Measurements from ENCODE around the gene USP48.
"Not testable (repeated sequence)": the region's sequence is repeated elsewhere in the genome, so short reads cannot be mapped to it uniquely, and the experiment has no call there.

Gene USP48

DNA sequence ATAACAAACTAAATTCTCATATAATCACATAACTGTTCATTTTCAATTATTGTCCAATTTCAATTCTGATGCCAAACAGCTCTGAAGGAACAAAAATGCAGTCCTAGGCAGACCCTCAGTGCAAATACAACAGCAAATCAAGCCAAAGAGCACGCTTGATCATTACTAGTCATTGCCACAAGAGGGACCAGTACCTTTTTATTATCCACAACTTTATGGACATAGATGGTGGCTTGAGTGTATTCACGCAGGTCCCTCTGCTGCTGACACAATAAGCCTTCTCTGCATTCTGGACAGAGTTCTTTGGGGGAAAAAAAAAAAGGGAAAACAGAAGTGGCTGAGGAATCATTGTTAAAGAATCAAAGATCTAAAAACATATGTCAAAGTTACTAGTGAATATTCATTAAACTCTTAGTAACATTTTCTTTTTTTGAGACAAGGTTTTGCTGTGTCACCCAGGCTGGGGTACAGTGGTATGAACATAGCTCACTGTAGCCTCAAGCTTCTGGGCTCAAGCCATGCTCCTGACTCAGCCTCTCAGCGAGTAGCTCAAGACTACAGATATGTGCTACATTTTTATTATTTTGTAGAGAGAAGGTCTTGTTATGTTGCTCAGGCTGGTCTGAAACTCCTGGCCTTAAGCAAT, 79.5 kb downstream of the USP48 start:
- no peak for DNase-seq (ENCODE audit: low read depth in 2 of 3, low spot score in 2 of 3)

DNA sequence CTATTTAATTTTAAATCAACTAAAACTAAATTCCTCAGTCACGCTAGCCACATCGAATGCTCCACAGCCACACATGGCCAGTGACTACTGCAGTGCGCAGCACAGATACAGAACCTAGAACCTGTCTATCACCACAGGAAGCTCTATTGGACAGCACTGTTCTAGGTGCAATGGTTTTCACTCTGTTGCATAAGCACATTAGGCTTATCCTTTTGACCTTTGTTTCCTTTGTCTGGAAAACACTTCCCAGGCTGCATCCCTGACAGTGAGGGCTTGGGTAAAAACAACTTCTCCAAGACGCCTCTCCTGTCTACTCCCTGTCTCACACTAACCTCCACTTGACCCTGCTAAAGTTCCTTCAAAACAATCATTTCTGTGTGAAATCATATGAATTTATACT, 80.2 kb downstream of the USP48 start:
- DNase-seq (ENCODE audit: low read depth in 2 of 3, low spot score in 2 of 3), result no peak

DNA sequence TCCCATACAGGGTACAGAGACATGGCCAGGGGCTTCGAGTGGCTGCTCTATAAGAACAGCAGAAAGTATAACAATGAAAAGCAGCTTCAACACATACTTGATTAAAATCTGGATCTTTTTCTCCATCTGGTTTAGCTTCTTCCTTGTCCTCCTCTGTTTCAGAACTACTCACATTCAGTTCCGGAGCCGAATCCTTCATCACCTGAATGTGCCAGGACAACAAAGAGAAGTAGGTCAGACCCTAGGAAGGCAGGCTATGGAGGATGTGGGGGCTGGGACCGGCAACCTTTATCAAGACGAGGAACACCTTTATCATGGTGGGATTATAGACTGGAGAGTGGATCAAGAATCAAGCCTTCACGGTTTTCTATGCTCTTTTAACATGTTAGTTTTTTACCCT, 81.5 kb downstream of the USP48 start:
- DNase-seq (ENCODE audit: low read depth in 2 of 3, low spot score in 2 of 3), result no peak

DNA sequence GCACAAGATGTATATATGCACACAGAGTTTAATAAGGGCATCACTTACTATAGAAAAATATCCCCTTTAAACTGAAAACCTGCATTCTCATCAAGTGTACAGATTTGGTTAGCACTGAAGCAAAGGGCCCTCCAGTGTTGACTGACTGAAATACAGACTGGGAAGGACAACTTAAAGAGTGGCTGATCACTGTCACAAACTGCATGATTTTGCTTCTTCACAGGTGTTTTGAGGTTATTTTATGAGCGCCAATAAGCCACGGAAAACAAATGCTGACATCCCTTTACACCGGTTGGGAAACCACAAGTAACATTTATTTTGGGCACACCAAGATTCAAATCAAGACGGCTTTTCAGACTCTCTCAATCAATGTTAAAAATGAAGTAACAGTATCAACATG, 82.9 kb downstream of the USP48 start:
- DNase-seq (ENCODE audit: low read depth in 2 of 3, low spot score in 2 of 3), result no peak

DNA sequence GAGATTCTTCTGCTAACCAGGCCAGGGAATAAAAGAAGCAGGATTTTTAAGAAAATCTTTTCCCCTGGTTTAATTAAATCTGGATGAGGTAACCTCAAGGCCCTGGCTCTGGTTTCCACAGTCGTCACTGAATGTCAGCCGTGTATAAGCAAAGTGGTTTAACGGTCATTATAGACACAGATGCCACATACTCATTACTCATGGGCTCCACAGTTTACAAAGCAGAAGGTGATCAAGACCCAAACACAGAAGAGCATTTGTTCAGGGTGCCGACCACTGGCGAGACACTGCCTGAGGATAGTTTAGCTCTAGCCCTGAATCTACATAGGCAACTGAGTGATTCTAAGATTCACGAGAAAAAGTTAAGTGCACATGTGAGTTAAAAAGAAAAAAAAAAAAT, 86.0 kb downstream of the USP48 start:
- DNase-seq (ENCODE audit: low read depth in 2 of 3, low spot score in 2 of 3), result no peak

DNA sequence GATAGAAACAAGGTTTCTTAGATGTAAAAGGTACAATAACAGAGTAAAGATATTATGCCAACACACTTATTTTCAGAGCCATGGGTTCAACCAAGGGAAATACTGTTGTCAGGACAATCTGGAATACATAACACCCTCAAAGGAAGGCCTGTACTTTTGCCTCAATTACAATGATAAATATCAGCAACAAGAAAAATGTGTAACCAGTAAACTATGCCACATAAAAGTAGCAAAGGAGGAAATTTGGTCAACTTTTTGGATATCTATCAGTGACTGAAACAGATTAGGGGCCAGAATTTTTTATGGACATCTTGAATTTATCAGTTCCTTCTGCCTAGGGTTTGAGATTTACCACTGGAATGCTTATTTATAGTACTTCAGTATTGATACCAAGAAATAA, 89.2 kb downstream of the USP48 start:
- DNase-seq (ENCODE audit: low read depth in 2 of 3, low spot score in 2 of 3), result no peak

DNA sequence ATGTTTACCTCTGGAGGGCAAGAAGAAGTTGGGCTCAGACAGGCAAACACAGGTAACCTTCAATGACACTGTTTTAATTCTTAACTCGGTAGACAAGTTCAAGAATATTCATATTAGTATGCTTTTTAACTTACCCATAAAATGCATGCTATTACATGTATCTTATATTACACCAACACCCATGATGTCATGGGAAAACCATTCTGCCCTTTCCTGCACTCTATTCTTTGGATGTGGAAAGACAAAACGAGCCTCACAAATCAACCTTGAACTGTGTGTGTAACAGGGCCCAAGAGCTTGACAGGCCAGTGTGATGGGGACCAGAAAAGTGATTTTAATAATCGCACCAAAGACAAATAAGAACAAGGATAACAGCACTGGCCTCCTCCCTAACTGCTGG, 91.2 kb downstream of the USP48 start:
- no peak for DNase-seq (ENCODE audit: low read depth in 2 of 3, low spot score in 2 of 3)

DNA sequence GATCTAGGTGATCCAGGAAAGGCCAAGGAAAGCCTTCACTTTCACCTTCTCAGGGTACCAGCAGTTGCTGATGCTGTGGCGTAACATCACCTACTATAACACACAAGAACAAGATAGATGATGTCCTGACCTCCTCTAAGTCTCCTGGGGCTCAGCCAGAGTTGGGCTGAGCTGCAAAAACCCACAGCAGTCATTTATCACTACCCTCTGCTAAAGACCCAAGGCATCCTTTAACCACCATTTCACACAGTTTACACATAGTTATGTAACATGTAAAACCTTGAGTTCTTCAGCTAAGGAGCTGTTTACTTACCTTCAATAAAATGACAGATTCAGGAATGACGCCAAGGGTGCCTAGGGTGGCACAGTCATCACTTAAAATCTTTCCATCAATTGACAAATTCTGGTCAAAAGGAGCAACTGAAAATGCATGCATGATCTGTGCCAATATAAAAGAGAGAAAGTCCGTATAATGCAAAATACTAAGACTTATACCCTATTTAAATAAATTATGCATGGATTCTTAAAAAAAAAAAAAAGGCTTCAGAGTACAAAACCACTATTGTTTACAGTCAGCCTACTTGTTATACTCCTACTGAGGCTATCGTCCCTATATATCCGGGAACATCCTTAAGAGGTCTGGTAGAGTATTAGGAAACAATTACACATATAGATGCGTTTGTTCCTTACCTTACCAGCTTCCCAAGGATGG, 93.1 kb downstream of the USP48 start:
- DNase-seq (ENCODE audit: low read depth in 2 of 3, low spot score in 2 of 3), result no peak

DNA sequence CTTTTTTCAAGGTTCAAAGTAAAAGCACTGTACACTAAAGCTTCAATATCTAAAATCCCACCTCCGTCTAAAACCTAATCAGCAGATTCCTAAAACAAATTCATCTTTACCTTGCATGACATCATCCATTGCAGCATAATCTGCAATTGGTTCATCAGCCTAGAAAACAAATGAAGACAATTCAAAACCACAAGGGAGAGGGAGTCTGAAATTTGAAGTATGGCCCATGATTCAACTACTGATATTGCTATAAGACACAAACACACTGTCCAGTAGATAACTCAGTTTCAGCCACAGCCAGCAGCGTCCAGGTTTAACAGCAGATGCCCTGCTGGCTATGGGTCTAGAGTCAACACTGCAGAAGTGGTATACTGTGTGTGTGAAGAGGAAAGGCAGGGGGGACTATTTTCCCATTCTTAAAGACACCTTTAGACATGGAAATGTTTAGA, 95.8 kb downstream of the USP48 start:
- no peak for DNase-seq (ENCODE audit: low read depth in 2 of 3, low spot score in 2 of 3)

DNA sequence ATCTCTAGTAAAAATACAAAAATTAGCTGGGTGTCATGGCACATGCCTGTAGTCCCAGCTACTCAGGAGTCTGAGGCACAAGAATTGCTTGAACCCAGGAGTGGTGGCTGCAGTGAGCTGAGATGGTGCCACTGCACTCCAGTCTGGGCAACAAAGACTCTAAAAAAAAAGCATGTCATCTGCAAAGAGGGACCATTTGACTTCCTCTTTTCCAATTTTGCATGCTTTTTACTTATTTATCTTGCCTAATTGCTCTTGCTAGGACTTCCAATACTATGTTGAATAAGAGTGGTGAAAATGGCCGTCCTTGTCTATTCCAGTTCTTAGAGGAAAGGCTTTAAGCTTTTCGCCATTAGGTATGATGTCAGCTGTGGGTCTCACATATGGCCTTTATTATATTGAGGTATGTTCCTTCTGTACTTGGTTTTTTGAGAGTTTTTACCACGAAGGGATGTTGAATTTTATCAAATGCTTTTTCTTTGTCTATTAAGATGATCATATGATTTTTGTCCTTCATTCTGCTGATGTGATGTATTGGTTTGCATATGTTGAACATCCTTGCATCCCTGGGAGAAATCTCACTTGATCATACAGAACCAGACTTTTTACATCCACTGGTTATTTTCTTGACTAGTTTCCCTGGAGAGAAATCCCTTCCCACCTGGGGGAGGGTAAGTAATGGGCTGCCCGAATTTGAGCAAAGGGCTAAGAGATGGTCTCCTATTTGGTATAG, 96.8 kb downstream of the USP48 start:
- no peak for DNase-seq (ENCODE audit: low read depth in 2 of 3, low spot score in 2 of 3)

DNA sequence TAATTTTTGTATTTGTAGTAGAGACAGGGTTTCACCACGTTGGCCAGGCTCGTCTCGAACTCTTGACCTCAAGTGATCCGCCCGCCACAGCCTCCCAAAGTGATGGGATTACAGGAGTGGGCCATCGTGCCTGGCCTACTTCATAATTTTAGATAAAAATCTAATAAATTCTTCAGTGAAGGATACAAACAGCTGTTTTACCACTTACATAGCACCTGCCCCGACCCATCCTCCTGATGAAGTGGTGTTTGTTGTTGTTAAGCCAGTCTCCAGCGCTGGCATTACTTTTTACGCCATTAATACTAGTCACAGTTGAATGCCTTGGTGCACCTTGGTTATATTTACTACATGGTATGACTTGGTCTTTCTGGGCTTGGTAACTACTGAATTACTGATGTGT, 101.5 kb downstream of the USP48 start:
- DNase-seq (ENCODE audit: low read depth in 2 of 3, low spot score in 2 of 3), result no peak

DNA sequence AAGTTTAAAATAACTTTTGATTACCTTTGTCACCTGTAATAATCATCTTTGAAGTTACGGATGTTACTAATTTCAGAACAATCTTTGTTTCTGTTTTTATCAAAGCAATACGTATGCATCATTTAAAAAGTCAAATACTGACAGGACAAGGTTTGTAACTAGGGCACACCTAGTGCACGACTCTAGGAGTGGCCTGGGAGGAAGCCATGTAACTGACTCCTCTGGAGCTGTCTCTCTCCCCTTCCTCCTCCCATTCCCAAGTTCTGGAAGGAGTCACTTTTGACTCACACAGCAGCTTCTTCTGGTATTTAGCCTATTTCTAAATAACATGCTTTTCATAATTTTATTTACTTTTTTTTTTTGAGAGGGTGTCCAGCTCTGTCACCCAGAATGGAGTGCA, 102.0 kb downstream of the USP48 start:
- DNase-seq (ENCODE audit: low read depth in 2 of 3, low spot score in 2 of 3), result no peak

DNA sequence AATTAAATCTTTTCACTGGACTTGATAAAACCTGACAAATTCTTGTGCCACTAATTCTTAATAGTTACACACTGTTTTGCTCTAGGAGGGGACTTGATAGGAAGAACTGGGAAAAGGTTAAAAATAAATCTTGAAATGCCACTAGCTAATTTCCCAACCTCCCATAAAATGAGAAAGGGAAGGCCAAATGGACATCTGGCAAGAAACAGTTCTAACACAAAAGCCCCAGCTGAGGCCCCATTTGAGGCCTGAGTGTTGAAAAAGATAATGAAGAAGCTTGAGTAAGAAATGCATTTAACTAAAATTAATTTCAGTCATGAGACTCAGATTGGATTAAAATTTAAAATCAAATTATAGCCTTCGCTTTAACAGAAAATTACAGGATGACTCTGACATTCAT, 102.6 kb downstream of the USP48 start:
- DNase-seq (ENCODE audit: low read depth in 2 of 3, low spot score in 2 of 3), result no peak

DNA sequence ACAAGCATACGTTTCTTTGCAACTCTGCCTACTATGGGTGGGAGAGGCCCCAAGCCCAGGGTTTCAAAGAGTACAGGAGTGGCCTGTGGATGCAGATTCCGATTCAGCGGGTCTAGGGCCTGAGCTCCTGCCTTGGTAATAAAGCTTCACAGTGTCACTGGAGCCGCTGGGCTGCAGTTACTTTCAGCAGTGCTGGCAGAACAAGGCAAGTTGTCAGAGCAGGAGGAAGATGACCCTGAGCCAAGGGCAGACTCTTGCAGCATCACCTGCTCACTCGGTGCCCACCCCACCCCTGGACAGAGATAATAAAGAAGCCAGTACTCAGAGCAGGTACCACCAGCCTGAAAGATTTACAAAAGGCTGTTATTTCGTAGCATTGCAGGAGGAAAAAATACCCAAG, 105.8 kb downstream of the USP48 start:
- DNase-seq (ENCODE audit: low read depth in 2 of 3, low spot score in 2 of 3), result no peak

DNA sequence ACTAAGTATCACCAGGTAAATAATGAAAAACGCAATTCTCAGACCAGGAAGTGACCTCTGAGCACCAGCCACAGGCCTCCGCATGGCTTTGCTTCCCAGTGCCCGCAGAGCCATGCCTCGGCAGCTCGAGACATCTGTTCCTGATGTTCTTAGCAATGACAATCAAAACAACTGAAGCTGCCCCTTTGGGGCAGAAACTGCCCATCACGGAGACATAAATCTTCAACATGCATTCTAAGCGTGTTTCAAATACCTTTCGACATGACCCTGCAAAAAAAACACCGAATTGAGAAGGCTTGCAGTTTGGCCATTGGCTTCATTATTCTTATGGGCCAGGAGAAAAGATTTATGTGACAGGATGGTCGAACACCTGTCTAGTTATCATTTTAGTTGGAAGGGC, 108.0 kb downstream of the USP48 start:
- DNase-seq (ENCODE audit: low read depth in 2 of 3, low spot score in 2 of 3), result no peak

DNA sequence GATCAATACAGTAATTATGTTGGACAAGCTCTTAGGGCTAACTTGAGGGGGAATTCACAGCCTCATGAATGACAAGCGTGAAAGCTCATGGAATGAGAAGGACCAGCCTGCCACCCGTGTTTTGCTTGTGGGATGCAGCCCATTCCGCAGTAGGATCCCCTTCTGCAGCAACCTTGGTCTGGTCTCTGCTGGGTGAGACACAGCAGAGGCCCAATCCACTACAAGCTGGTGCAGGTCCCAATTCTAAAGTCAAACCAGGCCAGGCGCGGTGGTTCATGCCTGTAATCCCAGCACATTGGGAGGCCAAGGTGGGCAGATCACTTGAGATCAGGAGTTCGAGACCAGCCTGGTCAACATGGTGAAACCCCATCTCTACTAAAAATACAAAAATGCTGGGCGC, 109.1 kb downstream of the USP48 start:
- DNase-seq (ENCODE audit: low read depth in 2 of 3, low spot score in 2 of 3), result not testable (repeated sequence)

DNA sequence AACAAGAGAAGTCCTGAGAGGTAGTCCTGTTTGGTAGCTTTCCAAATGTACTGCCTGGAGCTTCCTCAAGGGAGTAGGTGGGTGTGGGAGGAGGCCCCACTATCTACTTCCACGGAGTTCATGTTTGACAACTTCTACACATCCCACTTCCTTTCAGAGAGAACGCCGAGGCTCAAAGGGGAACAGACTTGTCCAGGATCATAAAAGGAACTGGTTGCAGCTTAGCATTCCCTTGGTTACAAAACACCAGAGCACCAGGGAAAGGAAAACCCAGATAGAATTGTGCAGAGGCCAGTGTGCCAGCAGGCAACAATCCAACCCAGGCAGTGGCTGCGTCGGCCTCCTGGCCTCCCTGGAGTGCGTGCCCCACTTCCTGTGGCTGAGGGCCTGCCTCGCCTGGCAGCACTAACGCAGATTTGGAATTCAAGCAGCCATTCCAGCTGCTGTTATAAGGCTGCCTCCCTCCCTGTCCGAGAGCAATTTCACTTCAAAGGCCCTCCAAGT, 109.6 kb downstream of the USP48 start:
- DNase-seq (ENCODE audit: low read depth in 2 of 3, low spot score in 2 of 3), result no peak

DNA sequence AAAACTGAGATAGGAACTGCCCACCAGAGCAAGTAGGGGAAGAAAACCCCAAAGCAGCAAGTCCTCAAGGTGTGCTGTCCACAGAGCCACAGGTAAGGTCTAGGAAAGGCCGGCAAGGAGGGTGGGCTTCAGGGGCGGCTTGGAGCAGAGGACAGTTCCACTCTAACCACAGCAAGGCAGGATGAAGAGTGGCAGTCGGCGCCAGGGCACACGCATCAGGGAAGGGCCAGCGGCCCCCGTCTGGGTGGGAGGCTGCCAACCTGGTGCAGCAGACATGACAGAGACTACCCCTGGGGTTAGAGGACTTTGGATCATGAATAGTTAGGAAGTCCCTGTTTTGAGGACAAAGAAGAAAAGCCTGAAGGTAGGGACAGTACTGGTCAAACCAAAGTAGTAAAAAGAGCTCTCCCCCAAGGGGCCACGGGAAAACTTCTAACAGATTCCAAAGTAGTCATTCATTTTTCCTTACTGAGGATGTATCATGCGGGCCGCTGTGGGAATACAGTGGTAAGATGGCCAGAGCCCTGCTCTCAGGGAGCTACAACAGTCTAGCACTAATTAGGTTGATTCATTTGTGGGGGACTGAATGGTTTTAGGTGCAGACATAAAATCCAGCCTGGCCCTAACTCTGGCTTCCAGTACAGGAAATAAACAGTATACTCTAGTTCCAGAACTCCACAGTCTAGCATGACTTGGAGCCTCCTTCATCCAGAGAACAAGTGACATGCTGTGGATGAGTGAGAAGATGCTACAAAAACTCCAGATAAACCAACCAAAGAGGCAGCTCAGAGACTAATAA, 110.3 kb downstream of the USP48 start:
- DNase-seq (ENCODE audit: low read depth in 2 of 3, low spot score in 2 of 3), result no peak

DNA sequence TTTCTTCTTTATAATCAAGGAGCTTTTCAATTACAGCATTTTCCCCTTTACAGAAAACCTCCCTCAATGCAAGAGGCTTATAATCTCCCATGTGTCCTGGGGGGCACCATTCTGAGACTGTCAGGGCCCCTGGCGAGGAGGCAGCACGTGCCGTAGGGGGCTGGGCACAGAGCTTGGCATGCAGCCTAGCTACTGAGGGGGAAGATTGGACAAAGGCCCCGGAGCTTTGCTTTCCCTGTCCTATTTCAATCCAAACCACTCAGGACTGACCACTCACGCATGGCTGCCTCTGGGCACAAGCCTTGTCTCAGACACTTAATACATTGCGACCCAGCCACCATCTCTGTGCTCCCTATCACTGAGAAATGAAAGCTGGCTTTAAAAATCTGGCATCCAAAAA, 111.0 kb downstream of the USP48 start:
- no peak for DNase-seq (ENCODE audit: low read depth in 2 of 3, low spot score in 2 of 3)

DNA sequence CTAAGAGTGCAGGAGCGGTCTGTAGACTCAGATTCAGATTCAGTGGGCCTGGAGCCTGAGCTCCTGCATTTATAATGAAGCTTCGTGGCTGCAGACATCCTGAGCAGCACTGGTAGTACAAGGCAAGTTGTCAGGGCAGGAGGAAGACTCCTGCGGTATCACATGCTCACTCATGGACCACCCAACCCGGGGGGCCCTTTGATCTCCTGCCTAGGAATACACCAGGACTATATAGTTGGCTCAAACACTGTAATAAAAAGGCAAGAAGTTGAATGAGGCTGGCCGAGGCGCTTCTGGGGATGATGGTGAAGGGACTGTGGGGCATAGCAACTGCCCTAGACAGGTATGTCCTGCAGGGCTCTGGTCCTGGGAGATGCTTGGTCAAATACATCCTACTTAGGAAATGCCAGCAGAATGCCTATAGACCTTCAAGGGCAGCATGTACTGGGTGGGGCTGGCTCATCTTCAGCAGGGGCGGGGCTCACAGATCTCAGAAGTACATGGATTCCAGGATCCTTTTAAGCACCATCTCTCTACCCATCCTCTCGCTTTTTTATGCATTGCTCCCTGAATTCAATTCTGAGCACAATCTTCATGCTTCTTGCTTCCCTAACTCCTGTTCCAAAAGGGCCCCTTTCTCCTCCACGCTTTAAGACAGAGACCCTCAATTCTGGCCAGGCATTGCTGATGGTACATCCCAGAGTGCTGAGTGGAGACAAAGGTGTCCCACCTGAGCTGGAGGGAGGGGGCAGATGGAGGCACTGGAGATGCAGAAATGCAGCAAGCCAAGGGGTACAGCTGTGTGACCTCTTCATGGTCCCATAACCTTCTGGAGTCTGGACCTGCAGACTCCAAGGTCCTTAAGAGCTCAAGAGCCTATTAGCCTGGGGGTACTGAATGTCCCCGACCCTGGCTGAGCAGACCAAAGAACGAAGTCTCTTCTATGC, 111.7 kb downstream of the USP48 start:
- DNase-seq (ENCODE audit: low read depth in 2 of 3, low spot score in 2 of 3), result no peak
